Measurements from ENCODE around the gene CDK11B.

CDK11B gene

GRCh38 chr1:1604374-1605033, 54.3 kb downstream of the CDK11B start:
- H3F3A ChIP-seq (ENCODE audit: control insufficient read depth, insufficient read depth), result peaks cover 3% of the 10 kb centered on the region
- no peaks in the 10 kb centered on the region for H4K20me1 ChIP-seq (ENCODE audit: control insufficient read depth, insufficient read depth, low read depth, low read length)
- no peaks in the 10 kb centered on the region for H3K36me3 ChIP-seq (ENCODE audit: control insufficient read depth, low read length)
- H3K27ac ChIP-seq (ENCODE audit: low read depth, low read length), result no peak overlapping the region
- peaks cover 30% of the 10 kb centered on the region for H3K27me3 ChIP-seq (ENCODE audit: control insufficient read depth, low read length)
- H3K9me2 ChIP-seq (replicated peaks; ENCODE audit: control insufficient read depth, low read length), result no peaks in the 10 kb centered on the region
- peaks cover 30% of the 10 kb centered on the region for H3K4me1 ChIP-seq (ENCODE audit: control insufficient read depth, low read length)
- no peaks in the 10 kb centered on the region for H3K79me2 ChIP-seq (ENCODE audit: control insufficient read depth, low read length)
- H3K9me3 ChIP-seq (ENCODE audit: control insufficient read depth, insufficient read depth, low read length), result no peaks in the 10 kb centered on the region
- H3K4me2 ChIP-seq (ENCODE audit: low read length), result no peak overlapping the region
- no peak overlapping the region for H3K4me3 ChIP-seq (ENCODE audit: low read length)
- no peak for TF ChIP-seq CTCF (IDR thresholded peaks at IDR 0.05; ENCODE audit: low read depth, low read length, poor library complexity, severe bottlenecking)
- no peak for TF ChIP-seq EZH2phosphoT487 (IDR thresholded peaks at IDR 0.05; ENCODE audit: borderline replicate concordance, low read length)

GRCh38 chr1:1603671-1604373, 55.0 kb downstream of the CDK11B start:
- no peaks in the 10 kb centered on the region for H3K9me3 ChIP-seq (ENCODE audit: control insufficient read depth, insufficient read depth, low read length)
- H3K79me2 ChIP-seq (ENCODE audit: control insufficient read depth, low read length), result no peaks in the 10 kb centered on the region
- H3K4me2 ChIP-seq (ENCODE audit: low read length), result no peak overlapping the region
- no peaks in the 10 kb centered on the region for H3K9me2 ChIP-seq (replicated peaks; ENCODE audit: control insufficient read depth, low read length)
- no peak overlapping the region for H3K4me3 ChIP-seq (ENCODE audit: low read length)
- no peak for TF ChIP-seq EZH2phosphoT487 (IDR thresholded peaks at IDR 0.05; ENCODE audit: borderline replicate concordance, low read length)
- no peak for TF ChIP-seq CTCF (IDR thresholded peaks at IDR 0.05; ENCODE audit: low read depth, low read length, poor library complexity, severe bottlenecking)
- H3K4me1 ChIP-seq (ENCODE audit: control insufficient read depth, low read length), result peaks cover 30% of the 10 kb centered on the region
- H4K20me1 ChIP-seq (ENCODE audit: control insufficient read depth, insufficient read depth, low read depth, low read length), result no peaks in the 10 kb centered on the region
- H3K36me3 ChIP-seq (ENCODE audit: control insufficient read depth, low read length), result no peaks in the 10 kb centered on the region
- peaks cover 36% of the 10 kb centered on the region for H3K27me3 ChIP-seq (ENCODE audit: control insufficient read depth, low read length)
- H3K27ac ChIP-seq (ENCODE audit: low read depth, low read length), result no peak overlapping the region
- peaks cover 3% of the 10 kb centered on the region for H3F3A ChIP-seq (ENCODE audit: control insufficient read depth, insufficient read depth)

GRCh38 chr1:1602968-1603506, 55.8 kb downstream of the CDK11B start:
- Histone ChIP-seq H3K9me2 (replicated peaks; ENCODE audit: control insufficient read depth, low read length) (no peaks in the 10 kb centered on the region), H3K4me3 (ENCODE audit: low read length) (no peak overlapping the region), H4K20me1 (ENCODE audit: control insufficient read depth, insufficient read depth, low read depth, low read length) (no peaks in the 10 kb centered on the region), H3K36me3 (ENCODE audit: control insufficient read depth, low read length) (no peaks in the 10 kb centered on the region), H3K4me2 (ENCODE audit: low read length) (no peak overlapping the region), H3F3A (ENCODE audit: control insufficient read depth, insufficient read depth) (peaks cover 3% of the 10 kb centered on the region), H3K27me3 (ENCODE audit: control insufficient read depth, low read length) (peaks cover 41% of the 10 kb centered on the region), H3K27ac (ENCODE audit: low read depth, low read length) (no peak overlapping the region), H3K9me3 (ENCODE audit: control insufficient read depth, insufficient read depth, low read length) (no peaks in the 10 kb centered on the region), H3K79me2 (ENCODE audit: control insufficient read depth, low read length) (no peaks in the 10 kb centered on the region), H3K4me1 (ENCODE audit: control insufficient read depth, low read length) (peaks cover 31% of the 10 kb centered on the region)
- no peak for TF ChIP-seq CTCF (IDR thresholded peaks at IDR 0.05; ENCODE audit: low read depth, low read length, poor library complexity, severe bottlenecking)
- TF ChIP-seq EZH2phosphoT487 (IDR thresholded peaks at IDR 0.05; ENCODE audit: borderline replicate concordance, low read length), result no peak

All from DOHH2 (cell line).